SU-DHL-6 (cell line): ENCODE data around the gene MOB3A.
"Not testable (repeated sequence)": the region's sequence is repeated elsewhere in the genome, so short reads cannot be mapped to it uniquely, and the experiment has no call there.

Source experiments
- H2AFZ ChIP-seq: fragments of 200-600 bp; sonication (generic); 2 replicates; pipeline ENCODE4 v1.6.1; 2014; ENCODE audit warnings: low read depth, mild to moderate bottlenecking, moderate library complexity, mixed read lengths, antibody characterized with exemption, low read length; ENCODE audit not compliant: severe bottlenecking
- H3F3A ChIP-seq: fragments of 200-600 bp; shearing (Covaris generic); 2 replicates; pipeline ENCODE4 v1.6.0; 2016; ENCODE audit warnings: antibody characterized with exemption, mild to moderate bottlenecking; ENCODE audit not compliant: insufficient read depth
- H3K27ac ChIP-seq: fragments of 200-600 bp; sonication (generic); 2 replicates; pipeline ENCODE4 v1.5.1; 2016; ENCODE audit warnings: low read depth, mild to moderate bottlenecking, low read length, moderate library complexity, mixed read lengths
- H3K27me3 ChIP-seq: fragments of 200-600 bp; sonication (generic), shearing (Covaris generic); 2 replicates; pipeline ENCODE4 v1.6.0; 2014; ENCODE audit warnings: mild to moderate bottlenecking, low read length
- H3K36me3 ChIP-seq: fragments of 200-600 bp; sonication (generic); 2 replicates; pipeline ENCODE4 v1.6.1; 2014; ENCODE audit warnings: mild to moderate bottlenecking, low read length, mixed read lengths
- H3K4me2 ChIP-seq: fragments of 300-600, 200-600 bp; shearing (Covaris generic), sonication (generic); 2 replicates; pipeline ENCODE4 v1.6.0; 2014; ENCODE audit warnings: low read length, low read depth, mild to moderate bottlenecking; ENCODE audit not compliant: poor library complexity, severe bottlenecking
- H3K4me3 ChIP-seq: fragments of 200-600 bp; sonication (generic); 2 replicates; pipeline ENCODE4 v1.5.1; 2014; ENCODE audit warnings: antibody characterized with exemption, low read length, mild to moderate bottlenecking, mixed read lengths; ENCODE audit not compliant: insufficient read depth, poor library complexity, severe bottlenecking
- H3K79me2 ChIP-seq: fragments of 200-600 bp; sonication (generic); 2 replicates; pipeline ENCODE4 v1.6.1; 2014; ENCODE audit warnings: mild to moderate bottlenecking, low read length, moderate library complexity; ENCODE audit not compliant: insufficient read depth
- H3K9ac ChIP-seq: fragments of 200-600 bp; sonication (generic); 2 replicates; pipeline ENCODE4 v1.7.0; 2014; ENCODE audit warnings: mild to moderate bottlenecking, low read length
- H3K9me2 ChIP-seq: fragments of 200-600 bp; sonication (generic); replicated peaks from 2 replicates; pipeline ENCODE4 v1.6.1; 2014; ENCODE audit warnings: low read length; ENCODE audit not compliant: insufficient read depth
- H3K9me3 ChIP-seq: fragments of 200-600 bp; sonication (generic); 2 replicates; pipeline ENCODE4 v1.6.1; 2014; ENCODE audit warnings: low read length, mixed read lengths; ENCODE audit not compliant: insufficient read depth
- H4K20me1 ChIP-seq: fragments of 200-600 bp; sonication (generic); 2 replicates; pipeline ENCODE4 v1.6.1; 2014; ENCODE audit warnings: low read depth, mild to moderate bottlenecking, antibody characterized with exemption, low read length, moderate library complexity, mixed read lengths
- CTCF ChIP-seq: fragments of 200-600 bp; sonication (generic); IDR thresholded peaks from one replicate; pipeline ENCODE4 v1.5.1; 2017; ENCODE audit warnings: antibody characterized with exemption, mild to moderate bottlenecking, low read length, moderate library complexity; ENCODE audit not compliant: insufficient read depth, poor library complexity, severe bottlenecking
- EZH2phosphoT487 ChIP-seq: fragments of 200-600 bp; sonication (generic), shearing (Covaris generic); conservative IDR thresholded peaks from 2 replicates; pipeline ENCODE4 v1.6.1; 2018; ENCODE audit warnings: mild to moderate bottlenecking, antibody characterized with exemption, low read length, moderate library complexity, mixed read lengths

The MOB3A gene

GRCh38 chr19:2034729-2035589 is 61.2 kb downstream of the MOB3A start:
- H3K9ac ChIP-seq: no peak overlapping the region
- H3K27me3 ChIP-seq: no peaks in the 10 kb centered on the region

DNA sequence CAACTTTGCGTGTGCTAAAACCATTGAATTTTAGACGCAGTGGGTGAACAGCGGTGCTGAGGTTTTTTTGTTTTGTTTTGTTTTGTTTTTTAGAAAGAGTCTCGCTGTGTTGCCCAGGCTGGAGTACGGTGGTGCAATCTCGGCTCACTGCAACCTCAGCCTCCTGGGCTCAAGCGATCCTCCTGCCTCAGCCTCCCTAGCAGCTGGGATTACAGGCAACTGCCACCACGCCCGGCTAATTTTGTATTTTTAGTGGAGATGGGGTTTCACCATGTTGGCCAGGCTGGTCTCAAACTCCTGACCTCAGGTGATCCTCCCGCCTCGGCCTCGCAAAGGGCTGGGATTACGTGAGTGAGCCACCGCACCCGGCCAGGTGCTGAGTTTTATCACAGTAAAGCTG is 61.9 kb downstream of the MOB3A start:
- H3K79me2 ChIP-seq, H3K9me3 ChIP-seq, H3K9me2 ChIP-seq, H3K4me2 ChIP-seq, H3K27ac ChIP-seq, H3K27me3 ChIP-seq, H2AFZ ChIP-seq, H3K36me3 ChIP-seq, H3K9ac ChIP-seq, H4K20me1 ChIP-seq, H3K4me3 ChIP-seq: not testable (repeated sequence)
- peaks cover 11% of the 10 kb centered on the region for H3F3A ChIP-seq

More at GRCh38 chr19:2034729-2035589, 61.2 kb downstream of the MOB3A start:
- Histone ChIP-seq H4K20me1 (peaks cover 7% of the 10 kb centered on the region; the same call in 1 of the 2 replicates), H3K4me2 (no peak overlapping the region), H3K4me3 (no peak overlapping the region), H3K36me3 (no peaks in the 10 kb centered on the region), H3K79me2 (no peaks in the 10 kb centered on the region), H3K9me2 (no peaks in the 10 kb centered on the region), H3K27ac (no peak overlapping the region), H3K9me3 (no peaks in the 10 kb centered on the region), H3F3A (peaks cover 11% of the 10 kb centered on the region), H2AFZ (no peak overlapping the region)
- TF ChIP-seq CTCF (no peak), EZH2phosphoT487 (no peak)

GRCh38 chr19:2033825-2034159 is 62.3 kb downstream of the MOB3A start:
- no peak overlapping the region for H3K4me2 ChIP-seq
- no peak overlapping the region for H3K27ac ChIP-seq
- H3K79me2 ChIP-seq: no peaks in the 10 kb centered on the region
- no peaks in the 10 kb centered on the region for H3K27me3 ChIP-seq
- no peaks in the 10 kb centered on the region for H3K36me3 ChIP-seq
- no peak overlapping the region for H3K4me3 ChIP-seq
- H2AFZ ChIP-seq: no peak overlapping the region
- no peaks in the 10 kb centered on the region for H3K9me2 ChIP-seq
- no peaks in the 10 kb centered on the region for H3K9me3 ChIP-seq
- H3F3A ChIP-seq: peaks cover 11% of the 10 kb centered on the region
- H4K20me1 ChIP-seq: peaks cover 7% of the 10 kb centered on the region; the same call in 1 of the 2 replicates
- TF ChIP-seq EZH2phosphoT487 (no peak), CTCF (no peak)
- H3K9ac ChIP-seq: no peak overlapping the region

- Histone ChIP-seq H3K9me2 (no peaks in the 10 kb centered on the region), H3K4me2 (no peak overlapping the region), H4K20me1 (peaks cover 7% of the 10 kb centered on the region; the same call in 1 of the 2 replicates), H3K27ac (no peak overlapping the region), H3K9ac (no peak overlapping the region), H3K27me3 (no peaks in the 10 kb centered on the region), H3K36me3 (no peaks in the 10 kb centered on the region), H2AFZ (no peak overlapping the region), H3K9me3 (no peaks in the 10 kb centered on the region), H3K79me2 (no peaks in the 10 kb centered on the region), H3K4me3 (no peak overlapping the region), H3F3A (peaks cover 11% of the 10 kb centered on the region)
- no peak for TF ChIP-seq EZH2phosphoT487
- no peak for TF ChIP-seq CTCF
Measured at GRCh38 chr19:2033115-2033824, 62.9 kb downstream of the MOB3A start.
